Measurements from ENCODE around the gene SLC22A3.

DNA sequence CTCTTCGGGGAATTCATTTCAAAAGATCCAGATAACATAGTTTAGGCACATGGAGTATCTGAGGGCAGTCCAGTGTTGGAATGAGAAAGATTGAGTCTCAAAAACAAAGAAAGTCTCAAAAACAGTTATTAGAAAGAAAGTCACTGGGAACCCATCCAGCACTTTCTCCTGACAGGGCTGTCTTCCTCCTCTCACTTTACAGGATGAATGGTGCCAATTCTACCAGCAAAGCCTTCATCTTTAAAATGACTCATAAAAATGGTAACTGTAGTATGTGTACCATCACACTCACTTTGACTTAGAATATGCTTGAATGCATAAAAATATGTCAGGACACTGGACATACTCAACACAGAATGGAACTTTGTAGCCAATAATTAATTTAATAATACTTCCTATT is 71.3 kb downstream of the SLC22A3 start:
- TF ChIP-seq RFX5 (IDR thresholded peaks at IDR 0.05; ENCODE audit: low read length), result no peak
- TF ChIP-seq CTCF (IDR thresholded peaks at IDR 0.05), result no peak
- no peak for TF ChIP-seq MXI1 (IDR thresholded peaks at IDR 0.05; ENCODE audit: low read depth, low read length)
- TF ChIP-seq POLR2AphosphoS5 (IDR thresholded peaks at IDR 0.05; ENCODE audit: low read depth, low read length), result no peak
- TF ChIP-seq RAD21 (IDR thresholded peaks at IDR 0.05; ENCODE audit: low read length), result no peak
- TF ChIP-seq, protein P1, sequence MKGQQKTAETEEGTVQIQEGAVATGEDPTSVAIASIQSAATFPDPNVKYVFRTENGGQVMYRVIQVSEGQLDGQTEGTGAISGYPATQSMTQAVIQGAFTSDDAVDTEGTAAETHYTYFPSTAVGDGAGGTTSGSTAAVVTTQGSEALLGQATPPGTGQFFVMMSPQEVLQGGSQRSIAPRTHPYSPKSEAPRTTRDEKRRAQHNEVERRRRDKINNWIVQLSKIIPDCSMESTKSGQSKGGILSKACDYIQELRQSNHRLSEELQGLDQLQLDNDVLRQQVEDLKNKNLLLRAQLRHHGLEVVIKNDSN (IDR thresholded peaks at IDR 0.05; ENCODE audit: borderline replicate concordance, low read depth), result no peak
- no peak for TF ChIP-seq EP300 (IDR thresholded peaks at IDR 0.05; ENCODE audit: borderline replicate concordance in 1 of 2, low read depth in 1 of 2, low read length in 1 of 2)
- no peak for TF ChIP-seq TAF1 (IDR thresholded peaks at IDR 0.05; ENCODE audit: borderline replicate concordance, low read depth, low read length)
- no peak for TF ChIP-seq MAX (IDR thresholded peaks at IDR 0.05; ENCODE audit: low read depth)
- no peak for TF ChIP-seq REST (IDR thresholded peaks at IDR 0.05; ENCODE audit: low read depth, low read length)
- TF ChIP-seq GABPA (IDR thresholded peaks at IDR 0.05; ENCODE audit: low read depth), result no peak
- TF ChIP-seq NRF1 (IDR thresholded peaks at IDR 0.05; ENCODE audit: low read depth, low read length), result no peak
